Caco-2 (cell line): Measurements from ENCODE around the gene BRS3. TPM values are rescaled to one million over a fixed set of nuclear protein-coding genes. Genes with fewer than 3 reads are reported as not detected.
"Not testable (repeated sequence)": the region's sequence is repeated elsewhere in the genome, so short reads cannot be mapped to it uniquely, and the experiment has no call there.

ENCODE experiments used
- Bru-seq: library from RNA; stranded (reverse); fragments of 400-500 nt; gene quantifications from one replicate; lab custom pipeline; 2021; lab: Mats Ljungman, UMichigan
- BruChase-seq, 2 experiments: library from RNA; stranded (reverse); fragments of 400-500 nt; gene quantifications; one replicate each; lab custom pipeline; 2021; lab: Mats Ljungman, UMichigan
- BruUV-seq: library from RNA; stranded (reverse); fragments of 400-500 nt; replicated peaks from 2 replicates; lab custom pipeline; 2021; lab: Mats Ljungman, UMichigan
- CTCF ChIA-PET: fragments of 300-600 bp; sonication (Branson Sonifier 250); formaldehyde crosslinking; loops from one replicate; lab custom pipeline; 2022; ENCODE audit warnings: antibody characterized with exemption; lab: Charles Lee
- POLR2A ChIA-PET: fragments of 300-600 bp; sonication (Branson Sonifier 250); formaldehyde crosslinking; loops from one replicate; lab custom pipeline; 2022; ENCODE audit warnings: antibody characterized with exemption; lab: Charles Lee
- DNase-seq, 2 experiments: peaks; one replicate each; pipeline versions ENCODE4 v3.0.0 to v3.0.0-alpha.2; 2020 to 2022
- H3K27me3 ChIP-seq: replicated peaks from 2 replicates; pipeline ENCODE4 v1.6.0; 2011; ENCODE audit warnings: low read length; ENCODE audit not compliant: control insufficient read depth, insufficient read depth
- H3K36me3 ChIP-seq: 2 replicates; pipeline ENCODE4 v1.5.1; 2011; ENCODE audit warnings: low read length; ENCODE audit not compliant: control insufficient read depth, insufficient read depth
- H3K4me1 ChIP-seq: fragments of 250-450 bp; sonication (Bioruptor Pico); 2 replicates; pipeline ENCODE4 v1.5.1; 2020; ENCODE audit warnings: mild to moderate bottlenecking
- H3K4me3 ChIP-seq: 2 replicates; pipeline ENCODE4 v1.5.1; 2011; ENCODE audit warnings: low read depth, mild to moderate bottlenecking, control low read depth, low read length
- H3K9me3 ChIP-seq: fragments of 250-450 bp; sonication (Bioruptor Pico); 2 replicates; pipeline ENCODE4 v1.5.1; 2020; ENCODE audit warnings: mild to moderate bottlenecking, moderate library complexity
- H3K27ac Mint-ChIP-seq: one replicate; pipeline ENCODE4 v1.8.0; 2022; ENCODE audit warnings: mixed read lengths; ENCODE audit not compliant: unreplicated experiment
- H3K27me3 Mint-ChIP-seq: one replicate; pipeline ENCODE4 v1.8.0; 2022; ENCODE audit warnings: mixed read lengths; ENCODE audit not compliant: insufficient read depth, unreplicated experiment
- H3K36me3 Mint-ChIP-seq: one replicate; pipeline ENCODE4 v1.8.0; 2022; ENCODE audit warnings: mild to moderate bottlenecking, mixed read lengths; ENCODE audit not compliant: insufficient read depth, unreplicated experiment
- H3K4me1 Mint-ChIP-seq: one replicate; pipeline ENCODE4 v1.8.0; 2022; ENCODE audit warnings: low read depth, mixed read lengths; ENCODE audit not compliant: unreplicated experiment
- H3K4me3 Mint-ChIP-seq: one replicate; pipeline ENCODE4 v1.8.0; 2022; ENCODE audit warnings: mild to moderate bottlenecking, moderate library complexity, mixed read lengths; ENCODE audit not compliant: unreplicated experiment
- H3K9me3 Mint-ChIP-seq: one replicate; pipeline ENCODE4 v1.8.0; 2022; ENCODE audit warnings: mixed read lengths; ENCODE audit not compliant: unreplicated experiment
- CTCF ChIP-seq, 2 experiments: fragments of 200-600 bp in 1 of 2; IDR thresholded peaks; 1 replicate in 1 of 2; 2 replicates in 1 of 2; pipeline versions ENCODE4 v1.5.1 to v1.8.0; 2011 to 2022; ENCODE audit warnings: antibody characterized with exemption in 1 of 2, control low read depth in 1 of 2, inconsistent platforms in 1 of 2, low read depth in 1 of 2, low read length in 1 of 2, mild to moderate bottlenecking in 1 of 2, moderate library complexity in 1 of 2; ENCODE audit not compliant: insufficient read depth in 1 of 2, severe bottlenecking in 1 of 2, unreplicated experiment in 1 of 2
- intact Hi-C: fragments of 100-400 bp; cut with micrococcal nuclease; formaldehyde crosslinking; loops from one replicate; pipeline ENCODE4 v1.10.0; 2022; ENCODE audit not compliant: unreplicated experiment
- long read RNA-seq: library from polyadenylated mRNA; stranded (forward); transcript quantifications from one replicate; pipeline ENCODE4 v2.0.0, GENCODE V29; 2022
- total RNA-seq: library from RNA; stranded (reverse); gene quantifications from 2 replicates; pipeline ENCODE4 v1.2.3, GENCODE V29; 2022

The BRS3 gene
- not detected in 2 replicates for total RNA-seq
- Bru-seq, nascent RNA = not detected
- not detected for BruChase-seq, experiment 1, labeled RNA remaining after a 2-hour chase
- BruChase-seq, experiment 2, labeled RNA remaining after a 6-hour chase = percentile 16 among the genes with signal in this experiment
- long read RNA-seq = 0 reads

- CTCF ChIA-PET = no interaction called here
- intact Hi-C loops = no loop called here
These were observed at the start of gene BRS3 for GRCh38 chrX:136487647-136488046. Gene BRS3, plus strand, starts transcription at chrX:136487947. Its CDS starts 168 bp downstream, at chrX:136488115.

GRCh38 chrX:136438192-136438591 is 49.6 kb upstream of the BRS3 start:
- Histone ChIP-seq H3K4me1 (no peaks in the 10 kb centered on the region), H3K9me3 (no peaks in the 10 kb centered on the region), H3K36me3 (no peaks in the 10 kb centered on the region), H3K27me3 (no peaks in the 10 kb centered on the region), H3K4me3 (no peak overlapping the region)
- TF ChIP-seq CTCF (IDR thresholded peaks at IDR 0.05; ENCODE audit: insufficient read depth in 1 of 2, low read depth in 1 of 2, low read length in 1 of 2, severe bottlenecking in 1 of 2, unreplicated experiment in 1 of 2) = no peak
- no TSS peak for BruUV-seq
- no peaks in the 10 kb centered on the region for H3K9me3 Mint-ChIP-seq
- H3K4me1 Mint-ChIP-seq = no peaks in the 10 kb centered on the region
- ChIA-PET CTCF (no interaction called here), POLR2A (no interaction called here)
- no peaks in the 10 kb centered on the region for H3K36me3 Mint-ChIP-seq
- H3K4me3 Mint-ChIP-seq = no peak overlapping the region
- no peaks in the 10 kb centered on the region for H3K27me3 Mint-ChIP-seq
- intact Hi-C loops = no loop called here
- no peak overlapping the region for H3K27ac Mint-ChIP-seq
- no peak for DNase-seq

More at GRCh38 chrX:136487647-136488046, at the start of gene BRS3:
- no TSS peak for BruUV-seq
- Mint-ChIP-seq H3K27me3 (peaks cover 6% of the 10 kb centered on the region), H3K27ac (no peak within 1 kb of the TSS), H3K9me3 (no peaks in the 10 kb centered on the region), H3K4me1 (no peaks in the 10 kb centered on the region), H3K4me3 (no peak within 1 kb of the TSS), H3K36me3 (no peaks in the 10 kb centered on the region)
- no peak for TF ChIP-seq CTCF (IDR thresholded peaks at IDR 0.05; ENCODE audit: insufficient read depth in 1 of 2, low read depth in 1 of 2, low read length in 1 of 2, severe bottlenecking in 1 of 2, unreplicated experiment in 1 of 2)
- H3K27me3 ChIP-seq = no peaks in the 10 kb centered on the region
- POLR2A ChIA-PET = no interaction called here
- no peak for DNase-seq
- no peaks in the 10 kb centered on the region for H3K36me3 ChIP-seq
- no peak within 1 kb of the TSS for H3K4me3 ChIP-seq
- H3K4me1 ChIP-seq = no peaks in the 10 kb centered on the region
- no peaks in the 10 kb centered on the region for H3K9me3 ChIP-seq

DNA sequence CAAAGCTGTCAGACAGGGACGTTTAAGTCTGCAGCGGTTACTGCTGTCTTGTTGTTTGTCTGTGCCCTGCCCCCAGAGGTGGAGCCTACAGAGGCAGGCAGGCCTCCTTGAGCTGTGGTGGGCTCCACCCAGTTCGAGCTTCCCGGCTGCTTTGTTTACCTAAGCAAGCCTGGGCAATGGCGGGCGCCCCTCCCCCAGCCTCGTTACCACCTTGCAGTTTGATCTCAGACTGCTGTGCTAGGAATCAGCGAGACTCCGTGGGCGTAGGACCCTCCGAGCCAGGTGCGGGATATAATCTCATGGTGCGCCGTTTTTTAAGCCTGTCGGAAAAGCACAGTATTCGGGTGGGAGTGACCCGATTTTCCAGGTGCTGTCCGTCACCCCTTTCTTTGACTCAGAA is 42.1 kb upstream of the BRS3 start:
- peak overlapping the region; percentile 45 for H3K27ac Mint-ChIP-seq
- H3K4me3 Mint-ChIP-seq = peak overlapping the region; percentile 68
- H3K9me3 Mint-ChIP-seq, H3K27me3 ChIP-seq, CTCF ChIA-PET, H3K27me3 Mint-ChIP-seq, BruUV-seq, H3K4me1 ChIP-seq, H3K9me3 ChIP-seq, H3K36me3 ChIP-seq, H3K4me1 Mint-ChIP-seq, H3K36me3 Mint-ChIP-seq, POLR2A ChIA-PET, intact Hi-C loops: not testable (repeated sequence)
- peak overlapping the region; percentile 18; the same call in 1 of the 2 replicates for H3K4me3 ChIP-seq
- peak; percentile 28 to 48 for DNase-seq
